Measurements from ENCODE around the gene SPATS2.

The SPATS2 gene

DNA sequence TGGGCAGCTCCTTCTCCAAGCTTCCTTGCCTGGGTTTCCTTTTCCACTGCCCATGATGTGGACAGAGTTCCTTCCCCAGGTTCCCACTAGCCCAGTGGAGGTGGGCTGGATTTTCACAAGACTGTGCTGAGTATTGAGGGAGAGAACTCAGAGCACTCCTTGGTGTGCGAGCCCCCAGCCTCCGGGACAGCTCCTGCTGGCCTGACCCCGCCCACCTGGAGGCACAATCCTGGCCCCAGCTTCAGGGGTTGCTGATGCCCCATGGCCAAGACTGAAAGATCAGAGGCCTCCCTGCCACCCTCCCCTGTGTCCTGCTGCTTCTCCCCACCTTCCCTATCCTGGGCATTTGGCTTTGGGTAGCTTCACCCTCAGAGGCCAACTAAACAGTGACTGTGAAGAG, 179.2 kb downstream of the SPATS2 start:
- Histone ChIP-seq H3K4me3 (no peak overlapping the region), H3K36me3 (ENCODE audit: insufficient read depth, low read length) (no peaks in the 10 kb centered on the region), H3K27ac (no peak overlapping the region), H3K9me3 (ENCODE audit: low read depth, low read length) (no peaks in the 10 kb centered on the region), H3K9ac (ENCODE audit: insufficient read length) (no peak overlapping the region)
- DNase-seq (ENCODE audit: low read depth, low spot score): no peak
- TF ChIP-seq POLR2AphosphoS5 (IDR thresholded peaks at IDR 0.05; ENCODE audit: borderline replicate concordance, low read depth, low read length) (no peak), FOXP2 (optimal IDR thresholded peaks at IDR 0.05; ENCODE audit: control extremely low read depth, extremely low read length, insufficient read depth) (no peak), EZH2 (IDR thresholded peaks at IDR 0.05) (no peak)

- Histone ChIP-seq H3K27ac (no peak overlapping the region), H3K9me3 (ENCODE audit: low read depth, low read length) (no peaks in the 10 kb centered on the region), H3K4me3 (no peak overlapping the region), H3K9ac (ENCODE audit: insufficient read length) (no peak overlapping the region), H3K36me3 (ENCODE audit: insufficient read depth, low read length) (no peaks in the 10 kb centered on the region)
- TF ChIP-seq EZH2 (IDR thresholded peaks at IDR 0.05) (no peak), FOXP2 (optimal IDR thresholded peaks at IDR 0.05; ENCODE audit: control extremely low read depth, extremely low read length, insufficient read depth) (no peak), POLR2AphosphoS5 (IDR thresholded peaks at IDR 0.05; ENCODE audit: borderline replicate concordance, low read depth, low read length) (no peak)
- no peak for DNase-seq (ENCODE audit: low read depth, low spot score)
Measured at GRCh38 chr12:49547090-49547690, 179.9 kb downstream of the SPATS2 start.

- no peaks in the 10 kb centered on the region for H3K36me3 ChIP-seq (ENCODE audit: insufficient read depth, low read length)
- no peak overlapping the region for H3K27ac ChIP-seq
- TF ChIP-seq EZH2 (IDR thresholded peaks at IDR 0.05): no peak
- H3K9ac ChIP-seq (ENCODE audit: insufficient read length): no peak overlapping the region
- no peak overlapping the region for H3K4me3 ChIP-seq
- DNase-seq (ENCODE audit: low read depth, low spot score): no peak
- no peaks in the 10 kb centered on the region for H3K9me3 ChIP-seq (ENCODE audit: low read depth, low read length)
Measured at GRCh38 chr12:49548481-49548821, 181.2 kb downstream of the SPATS2 start.

DNA sequence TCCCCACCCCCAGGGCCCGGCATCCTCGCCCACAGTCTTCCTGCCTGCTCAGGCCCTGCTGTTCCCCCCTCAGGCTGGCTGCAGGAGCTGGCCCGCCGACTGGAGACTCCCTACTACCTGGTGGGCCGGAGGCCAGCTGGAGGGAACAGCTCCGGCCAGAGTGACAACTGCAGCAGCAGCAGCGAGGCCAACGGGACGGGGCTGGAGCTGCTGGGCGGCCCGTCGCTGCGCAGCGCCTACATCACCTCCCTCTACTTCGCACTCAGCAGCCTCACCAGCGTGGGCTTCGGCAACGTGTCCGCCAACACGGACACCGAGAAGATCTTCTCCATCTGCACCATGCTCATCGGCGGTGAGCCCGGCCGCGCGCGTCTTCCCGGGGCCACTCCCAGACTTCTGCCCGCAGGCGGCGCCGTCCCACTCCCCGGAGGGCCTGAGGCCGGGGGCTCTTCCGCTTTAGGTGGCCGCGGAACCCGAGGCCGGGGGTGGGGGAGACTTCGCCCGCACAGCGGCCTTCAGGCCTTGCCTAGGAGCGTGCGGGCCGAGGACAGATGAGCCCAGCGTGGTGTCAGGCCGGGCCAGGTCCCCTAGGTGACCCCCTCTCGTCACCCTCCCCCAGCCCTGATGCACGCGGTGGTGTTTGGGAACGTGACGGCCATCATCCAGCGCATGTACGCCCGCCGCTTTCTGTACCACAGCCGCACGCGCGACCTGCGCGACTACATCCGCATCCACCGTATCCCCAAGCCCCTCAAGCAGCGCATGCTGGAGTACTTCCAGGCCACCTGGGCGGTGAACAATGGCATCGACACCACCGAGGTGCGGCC, 181.8 kb downstream of the SPATS2 start:
- TF ChIP-seq POLR2AphosphoS5 (IDR thresholded peaks at IDR 0.05; ENCODE audit: borderline replicate concordance, low read depth, low read length): no peak
- no peak for TF ChIP-seq EZH2 (IDR thresholded peaks at IDR 0.05)
- TF ChIP-seq FOXP2 (optimal IDR thresholded peaks at IDR 0.05; ENCODE audit: control extremely low read depth, extremely low read length, insufficient read depth): no peak
- no peaks in the 10 kb centered on the region for H3K36me3 ChIP-seq (ENCODE audit: insufficient read depth, low read length)
- H3K9me3 ChIP-seq (ENCODE audit: low read depth, low read length): no peaks in the 10 kb centered on the region
- no peak overlapping the region for H3K27ac ChIP-seq
- no peak for DNase-seq (ENCODE audit: low read depth, low spot score)
- no peak overlapping the region for H3K9ac ChIP-seq (ENCODE audit: insufficient read length)
- H3K4me3 ChIP-seq: no peak overlapping the region

GRCh38 chr12:49549735-49550692, 182.8 kb downstream of the SPATS2 start:
- Histone ChIP-seq H3K9me3 (ENCODE audit: low read depth, low read length) (no peaks in the 10 kb centered on the region), H3K36me3 (ENCODE audit: insufficient read depth, low read length) (no peaks in the 10 kb centered on the region), H3K4me3 (no peak overlapping the region), H3K27ac (no peak overlapping the region), H3K9ac (ENCODE audit: insufficient read length) (no peak overlapping the region)
- DNase-seq (ENCODE audit: low read depth, low spot score): no peak
- TF ChIP-seq POLR2AphosphoS5 (IDR thresholded peaks at IDR 0.05; ENCODE audit: borderline replicate concordance, low read depth, low read length) (no peak), EZH2 (IDR thresholded peaks at IDR 0.05) (no peak), FOXP2 (optimal IDR thresholded peaks at IDR 0.05; ENCODE audit: control extremely low read depth, extremely low read length, insufficient read depth) (no peak)

DNA sequence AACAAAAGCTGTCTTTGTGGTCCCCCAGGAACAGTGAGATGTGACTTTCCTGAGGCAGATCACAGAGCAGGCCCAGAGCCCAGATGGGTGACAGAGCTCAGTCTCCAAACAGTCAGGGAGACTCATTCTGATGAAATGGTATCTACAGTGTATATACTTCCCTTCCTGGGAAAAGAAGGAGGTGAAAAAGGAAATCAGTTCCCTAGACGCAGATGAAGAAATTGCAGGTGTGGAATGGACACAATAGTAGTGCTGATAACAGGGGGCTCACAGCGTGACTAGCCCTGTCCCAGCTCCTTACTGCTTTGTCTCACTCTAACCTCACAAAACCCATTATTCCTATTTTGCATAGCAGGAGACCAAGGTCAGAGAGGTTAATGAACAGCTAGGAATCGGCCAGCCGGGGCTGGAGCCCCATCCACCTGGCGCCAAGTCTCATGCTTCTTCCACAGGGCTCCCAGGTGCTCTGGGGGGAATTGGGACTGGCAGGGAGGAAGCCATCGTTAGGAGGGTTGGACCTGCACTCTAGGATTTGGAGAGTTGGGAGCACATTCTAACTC, 183.5 kb downstream of the SPATS2 start:
- Histone ChIP-seq H3K36me3 (ENCODE audit: insufficient read depth, low read length) (no peaks in the 10 kb centered on the region), H3K27ac (no peak overlapping the region), H3K4me3 (no peak overlapping the region), H3K9ac (ENCODE audit: insufficient read length) (no peak overlapping the region), H3K9me3 (ENCODE audit: low read depth, low read length) (no peaks in the 10 kb centered on the region)
- no peak for TF ChIP-seq EZH2 (IDR thresholded peaks at IDR 0.05)
- no peak for TF ChIP-seq FOXP2 (optimal IDR thresholded peaks at IDR 0.05; ENCODE audit: control extremely low read depth, extremely low read length, insufficient read depth)
- no peak for TF ChIP-seq POLR2AphosphoS5 (IDR thresholded peaks at IDR 0.05; ENCODE audit: borderline replicate concordance, low read depth, low read length)
- DNase-seq (ENCODE audit: low read depth, low spot score): no peak

- TF ChIP-seq EZH2 (IDR thresholded peaks at IDR 0.05) (no peak), POLR2AphosphoS5 (IDR thresholded peaks at IDR 0.05; ENCODE audit: borderline replicate concordance, low read depth, low read length) (no peak), FOXP2 (optimal IDR thresholded peaks at IDR 0.05; ENCODE audit: control extremely low read depth, extremely low read length, insufficient read depth) (no peak)
- no peak for DNase-seq (ENCODE audit: low read depth, low spot score)
- H3K9ac ChIP-seq (ENCODE audit: insufficient read length): no peak overlapping the region
Measured at GRCh38 chr12:49552014-49552413, 184.8 kb downstream of the SPATS2 start.

GRCh38 chr12:49552425-49552824, 185.2 kb downstream of the SPATS2 start:
- no peaks in the 10 kb centered on the region; the same call in 1 of the 2 replicates for H3K36me3 ChIP-seq (ENCODE audit: insufficient read depth, low read length)
- no peak overlapping the region for H3K4me3 ChIP-seq
- no peaks in the 10 kb centered on the region for H3K9me3 ChIP-seq (ENCODE audit: low read depth, low read length)
- H3K9ac ChIP-seq (ENCODE audit: insufficient read length): no peak overlapping the region
- H3K27ac ChIP-seq: no peak overlapping the region
- DNase-seq (ENCODE audit: low read depth, low spot score): no peak
- no peak for TF ChIP-seq POLR2AphosphoS5 (IDR thresholded peaks at IDR 0.05; ENCODE audit: borderline replicate concordance, low read depth, low read length)
- no peak for TF ChIP-seq FOXP2 (optimal IDR thresholded peaks at IDR 0.05; ENCODE audit: control extremely low read depth, extremely low read length, insufficient read depth)
- no peak for TF ChIP-seq EZH2 (IDR thresholded peaks at IDR 0.05)

More at GRCh38 chr12:49552014-49552413, 184.8 kb downstream of the SPATS2 start:
- Histone ChIP-seq H3K27ac (no peak overlapping the region), H3K36me3 (ENCODE audit: insufficient read depth, low read length) (no peaks in the 10 kb centered on the region; the same call in 1 of the 2 replicates), H3K4me3 (no peak overlapping the region), H3K9me3 (ENCODE audit: low read depth, low read length) (no peaks in the 10 kb centered on the region)

Data from SK-N-MC (cell line).